GM18517 (cell line): ENCODE measurements around the gene CAMK2G.

ENCODE experiments used
- ATAC-seq: cut with Tn5 transposase; IDR thresholded peaks from one replicate; pipeline ENCODE4 v1.9.1; 2021; ENCODE audit warnings: mild to moderate bottlenecking, moderate library complexity; ENCODE audit not compliant: unreplicated experiment

CAMK2G gene

DNA sequence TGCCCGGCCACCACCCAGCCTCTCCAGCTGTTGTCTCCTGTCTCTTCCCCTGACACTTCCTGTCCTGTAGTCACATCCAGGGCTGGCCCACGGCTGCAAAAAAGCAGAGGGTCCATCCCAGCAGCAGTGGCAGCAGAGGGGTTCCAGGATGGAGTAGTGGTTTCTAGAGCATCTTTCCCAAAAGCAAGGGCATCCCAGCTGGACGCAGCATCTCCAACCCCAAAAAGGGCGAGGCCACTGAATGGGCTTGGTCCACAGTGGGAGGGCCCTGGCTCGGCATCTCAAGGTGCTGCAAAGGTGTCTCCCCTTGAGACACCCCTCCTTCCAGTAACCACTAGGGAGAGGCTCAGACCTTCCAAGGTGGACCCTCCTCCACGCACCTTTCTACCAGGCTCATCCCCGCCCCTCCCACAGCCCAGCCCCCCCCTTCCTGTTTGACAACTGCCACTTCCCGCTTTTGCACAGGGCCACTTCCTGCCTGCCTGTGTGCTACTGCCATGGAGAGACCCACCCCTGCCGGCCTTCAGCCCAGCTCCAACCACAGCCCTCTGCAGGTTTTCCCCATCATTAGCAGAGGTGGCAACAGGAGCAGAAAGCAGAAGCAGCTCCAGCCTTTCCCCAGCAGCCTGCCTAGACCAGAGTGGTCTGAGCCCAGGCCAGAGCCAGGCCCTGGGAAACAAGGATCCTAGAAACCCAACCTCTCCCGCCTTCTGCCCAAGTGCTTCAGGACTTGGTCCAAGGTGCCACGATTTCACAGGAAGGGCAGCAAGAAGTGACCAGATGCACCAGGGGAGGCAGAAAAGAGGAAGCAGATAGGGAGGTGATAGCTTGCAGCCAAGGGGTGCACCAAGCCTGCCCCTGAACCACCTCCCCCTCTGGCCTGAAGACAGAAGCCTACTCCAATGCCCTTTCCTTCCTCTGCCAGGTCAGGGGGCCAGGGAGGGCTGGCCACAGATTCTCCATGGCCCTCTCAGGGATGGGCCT, 8.6 kb downstream of the CAMK2G start:
- ATAC-seq, result peak; percentile 50

GRCh38 chr10:73865107-73865458, 9.3 kb downstream of the CAMK2G start:
- no peak for ATAC-seq

- ATAC-seq, result no peak
These were observed 10.1 kb downstream of the CAMK2G start for GRCh38 chr10:73864229-73864628.

DNA sequence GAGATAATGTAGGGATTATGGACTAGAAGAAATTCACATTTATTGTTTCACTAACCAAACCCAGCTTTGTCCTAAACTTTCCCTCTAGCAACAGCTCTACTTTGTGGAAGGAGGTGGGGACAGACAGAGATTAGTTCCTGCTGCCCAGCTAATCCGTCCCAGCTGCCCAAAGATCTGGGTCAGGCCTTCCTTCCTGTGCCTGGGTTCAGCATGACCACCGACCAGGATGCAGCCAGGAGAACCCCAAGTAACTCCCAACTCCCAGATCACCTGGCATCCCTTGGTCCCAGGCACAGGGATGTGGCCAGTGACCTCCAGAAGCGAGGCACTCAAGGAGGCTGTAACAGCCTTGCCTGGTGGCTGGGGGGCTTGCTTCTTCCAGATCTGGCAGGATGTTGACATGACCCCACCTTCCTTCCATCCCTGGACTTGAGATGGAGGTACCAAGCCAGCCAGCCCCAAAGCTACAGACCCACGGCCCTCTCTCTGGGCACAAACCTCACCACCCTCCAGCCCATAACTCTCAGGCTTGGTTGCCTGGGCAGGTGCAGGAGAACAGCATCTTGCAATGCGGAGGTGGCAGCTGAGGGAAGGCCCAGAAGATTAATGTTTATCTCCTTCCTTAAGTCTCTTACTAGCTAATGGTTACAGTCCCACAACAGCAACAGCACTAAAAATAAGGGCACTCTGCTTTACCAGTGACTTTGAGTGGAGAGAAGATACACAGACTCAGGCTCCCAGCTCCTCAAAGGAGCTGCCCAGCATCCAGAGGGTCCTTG, 11.1 kb downstream of the CAMK2G start:
- ATAC-seq, result no peak

DNA sequence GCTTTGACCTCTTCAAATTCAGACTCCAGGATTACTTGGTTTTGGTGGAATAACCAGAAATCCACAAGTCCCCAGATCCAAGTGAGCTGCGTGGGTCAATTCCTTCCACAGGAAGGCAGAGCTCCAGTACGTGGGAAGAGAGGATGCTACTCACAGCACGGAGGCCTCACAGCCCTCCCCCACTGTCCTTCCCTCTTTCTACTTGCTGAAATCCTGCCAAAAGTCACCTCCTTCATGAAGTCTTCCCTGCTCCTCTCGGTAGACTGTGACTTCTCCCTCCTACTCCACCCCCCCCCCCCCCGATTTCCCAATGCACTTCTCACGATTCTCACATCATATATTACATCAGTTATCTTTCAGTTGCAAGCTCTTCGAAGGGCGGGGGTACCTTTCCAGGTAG, 12.3 kb downstream of the CAMK2G start:
- ATAC-seq, result no peak

DNA sequence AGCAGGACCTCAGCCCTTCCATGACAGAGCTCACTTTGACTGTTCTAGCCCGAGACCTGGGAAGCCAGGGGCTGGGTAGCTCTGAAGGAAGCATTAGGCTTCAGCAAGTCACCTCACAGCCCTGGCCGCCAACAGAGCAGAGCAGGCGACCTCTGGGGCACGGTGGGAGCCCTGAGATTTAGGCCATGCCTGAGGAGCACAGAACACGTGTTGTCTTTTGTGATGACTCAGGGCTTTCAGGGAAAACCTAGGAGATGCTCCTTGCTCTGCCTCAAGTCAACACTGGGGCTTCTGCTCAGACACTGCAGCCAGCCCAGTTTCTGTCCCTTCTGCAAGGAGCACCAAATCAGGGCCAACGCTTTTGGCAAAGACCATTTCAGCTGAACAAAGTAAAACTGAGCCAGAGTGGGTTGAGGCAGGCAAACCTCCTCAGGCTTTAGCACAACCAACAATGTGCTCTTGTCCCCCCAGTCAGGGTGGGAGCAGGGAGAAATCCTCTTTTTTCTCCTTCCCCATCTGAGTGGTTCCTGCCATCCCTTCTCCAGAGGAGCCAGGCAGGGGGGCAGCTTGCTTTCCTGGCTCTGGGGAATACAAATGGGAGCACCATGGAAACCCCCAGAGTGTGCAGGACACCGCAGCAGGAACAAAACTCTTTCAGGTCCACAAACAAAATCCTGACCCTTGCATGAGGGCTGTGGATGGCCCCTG, 14.4 kb downstream of the CAMK2G start:
- no peak for ATAC-seq

DNA sequence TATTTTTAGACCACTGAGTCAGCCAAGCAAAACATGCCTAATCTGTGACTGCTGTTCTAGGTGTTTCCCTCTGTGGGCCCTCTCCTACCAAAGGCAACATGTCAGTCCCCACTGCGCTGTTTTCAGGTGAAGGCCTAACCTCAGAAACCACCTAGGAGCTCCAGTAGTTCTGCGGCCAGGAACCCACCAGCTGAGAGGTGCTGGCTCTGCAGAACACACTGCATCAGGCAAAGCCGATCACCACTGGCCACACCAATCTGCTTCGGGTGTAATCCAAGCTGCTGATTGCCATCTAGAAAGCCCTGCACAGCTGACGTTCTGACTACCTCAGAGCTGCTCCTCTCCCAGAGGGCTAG, 14.9 kb downstream of the CAMK2G start:
- no peak for ATAC-seq

- ATAC-seq, result no peak
These were observed 15.5 kb downstream of the CAMK2G start for GRCh38 chr10:73858750-73859427.

GRCh38 chr10:73858013-73858708, 16.2 kb downstream of the CAMK2G start:
- ATAC-seq, result no peak

DNA sequence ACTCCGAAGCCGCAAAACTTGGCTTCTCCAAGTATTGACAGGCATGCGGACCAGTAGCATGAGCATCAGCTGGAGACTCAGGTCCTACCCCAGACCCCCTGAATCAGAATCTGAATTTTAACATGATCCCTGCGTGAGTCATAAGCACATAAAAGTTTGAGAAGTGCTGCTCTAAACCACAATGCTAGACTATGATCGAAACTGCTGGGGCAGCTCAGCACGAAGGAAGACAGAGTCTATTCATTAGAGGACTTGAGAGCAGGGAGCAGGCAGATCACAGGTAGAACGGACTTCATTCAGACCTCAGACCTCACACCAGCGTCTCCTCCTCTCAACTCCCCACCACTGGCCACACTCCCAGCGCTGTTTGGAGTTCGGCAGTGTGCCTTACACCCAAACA, 16.9 kb downstream of the CAMK2G start:
- ATAC-seq, result no peak

DNA sequence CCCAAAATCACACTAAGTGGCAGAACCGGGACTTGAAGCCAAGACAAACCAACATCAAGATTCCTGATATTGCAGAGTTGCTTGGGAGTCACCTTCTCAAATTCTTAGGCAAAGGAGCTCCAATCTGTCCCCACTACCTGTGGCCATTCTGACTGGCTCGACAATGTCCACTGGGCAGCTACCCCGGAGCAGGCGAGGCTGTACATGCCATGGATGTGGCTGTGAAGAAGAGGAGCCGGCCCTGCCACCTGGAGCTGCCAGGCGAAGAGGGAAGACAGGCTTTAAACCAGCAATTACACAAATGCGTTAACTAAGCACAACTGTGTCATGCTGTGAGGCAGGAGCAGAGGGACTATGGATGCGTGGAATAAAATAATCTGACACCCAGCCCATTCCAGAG, 18.1 kb downstream of the CAMK2G start:
- ATAC-seq, result no peak

- ATAC-seq, result no peak
These were observed 18.9 kb downstream of the CAMK2G start for GRCh38 chr10:73855413-73855812.

GRCh38 chr10:73854310-73854709, 20.0 kb downstream of the CAMK2G start:
- no peak for ATAC-seq

DNA sequence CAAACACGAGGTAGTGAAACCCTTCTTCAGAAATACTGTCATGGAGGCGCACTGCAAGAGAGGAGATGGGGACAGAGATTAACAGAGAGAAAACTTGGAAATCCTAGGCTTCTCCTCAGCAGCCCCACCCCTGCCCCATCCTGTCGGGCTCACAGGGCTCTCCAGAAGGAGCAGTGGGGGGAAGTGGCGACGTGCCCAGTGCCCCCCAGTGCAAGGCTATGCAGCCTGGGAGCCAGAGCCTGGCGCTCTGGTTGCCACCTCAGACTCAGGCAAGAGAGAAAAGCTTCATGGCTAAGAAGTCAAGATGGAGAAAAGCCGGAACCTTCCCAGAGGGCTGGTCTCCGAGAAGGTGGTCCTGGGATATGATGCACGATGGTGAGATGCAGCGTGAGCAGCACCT, 21.2 kb downstream of the CAMK2G start:
- ATAC-seq, result no peak

- ATAC-seq, result no peak
These were observed 23.4 kb downstream of the CAMK2G start for GRCh38 chr10:73850863-73851461.

DNA sequence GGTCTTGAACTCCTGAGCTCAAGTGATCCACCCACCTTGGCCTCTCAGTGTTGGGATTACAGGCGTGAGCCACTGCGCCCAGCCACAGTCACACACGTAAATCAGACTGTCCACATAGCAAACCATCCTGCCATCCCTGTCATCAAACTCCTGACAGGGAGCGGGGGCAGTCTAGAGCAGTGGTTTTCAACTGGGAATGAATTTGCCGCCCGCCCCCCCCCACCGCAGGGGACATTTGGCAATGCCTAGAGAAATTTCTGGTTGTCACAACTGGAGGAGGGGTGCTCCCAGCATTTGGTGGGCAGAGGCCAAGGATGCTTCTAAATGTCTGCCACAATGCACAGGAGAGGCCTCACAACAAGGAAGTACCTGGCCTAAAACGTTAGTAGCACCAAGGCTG, 24.1 kb downstream of the CAMK2G start:
- ATAC-seq, result no peak

GRCh38 chr10:73848821-73849489, 25.4 kb downstream of the CAMK2G start:
- peak; percentile 84 for ATAC-seq

DNA sequence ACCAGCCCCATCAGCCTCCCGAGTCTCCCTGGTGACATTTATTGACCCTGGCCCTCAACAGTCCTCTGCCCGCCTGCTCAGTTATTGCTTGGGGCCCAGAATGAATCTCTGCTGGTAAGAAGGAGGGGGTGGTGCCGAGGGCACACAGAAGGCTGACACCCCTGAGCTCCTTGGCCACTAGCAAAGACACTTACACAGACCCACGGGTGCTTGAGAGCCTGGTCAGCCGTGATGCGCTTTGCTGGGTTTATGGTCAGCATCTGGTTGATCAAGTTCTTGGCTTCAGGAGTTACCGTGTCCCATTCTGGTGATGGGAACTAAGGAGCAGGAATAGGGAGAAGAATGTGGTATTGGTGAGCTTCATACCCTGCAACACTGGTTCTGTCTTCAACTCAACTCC, 27.3 kb downstream of the CAMK2G start:
- ATAC-seq, result no peak

DNA sequence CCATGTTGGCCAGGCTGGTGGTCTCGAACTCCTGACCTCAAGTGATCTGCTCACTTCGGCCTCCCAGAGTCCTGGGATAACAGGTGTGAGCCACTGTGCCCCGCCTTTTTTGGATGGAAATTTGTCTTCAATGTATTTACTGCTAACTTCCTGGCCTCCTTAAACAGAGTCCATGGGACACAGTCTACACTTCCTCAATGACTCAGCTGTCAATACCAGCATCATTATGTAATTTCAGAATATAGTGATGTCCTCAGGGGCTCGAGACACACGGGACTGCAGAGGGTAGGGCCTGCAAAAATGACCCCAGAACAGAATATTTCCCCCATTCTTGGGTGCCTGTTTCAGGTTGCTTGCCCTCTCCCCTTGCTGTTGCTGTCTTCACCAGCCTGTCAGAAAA, 31.1 kb downstream of the CAMK2G start:
- ATAC-seq, result no peak
